Stimulated activated naive CD8-positive, alpha-beta T cell treated with anti-CD3 and anti-CD28 coated beads, Interleukin-15, Interleukin-2, amounts not matched to agents 100 U/mL and 50 U/mL, for 24 hours (primary cell): ENCODE results near the gene EPHA1.

Experiments used
- ATAC-seq: fragments of 150-1000 bp; cut with Tn5 transposase; one replicate; pipeline ENCODE4 v1.10.0; 2021
- DNase-seq: peaks from one replicate; pipeline ENCODE4 v3.0.0; 2021

EPHA1 gene

DNA sequence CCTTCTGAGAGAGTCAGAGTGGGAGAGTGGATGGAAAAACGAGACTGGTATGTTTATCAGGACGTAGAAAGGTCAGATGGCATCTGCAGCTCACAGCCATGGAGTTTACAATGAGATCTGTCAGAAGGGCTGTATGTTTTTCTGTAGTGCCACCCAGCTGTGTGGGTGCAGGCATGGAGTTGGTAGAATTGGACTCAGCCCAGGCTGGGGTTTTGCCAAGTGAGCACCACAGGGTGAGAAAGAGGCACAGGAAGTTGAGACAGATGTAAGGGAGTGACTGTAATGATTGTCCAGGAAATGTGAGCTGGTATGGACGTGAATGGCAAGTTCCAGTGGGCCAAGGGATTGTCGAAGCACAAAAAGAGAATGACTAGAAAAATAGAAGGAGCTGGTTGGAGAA is 36.6 kb downstream of the EPHA1 start:
- DNase-seq, result peak; percentile 62
- ATAC-seq, result peak; percentile 77

DNA sequence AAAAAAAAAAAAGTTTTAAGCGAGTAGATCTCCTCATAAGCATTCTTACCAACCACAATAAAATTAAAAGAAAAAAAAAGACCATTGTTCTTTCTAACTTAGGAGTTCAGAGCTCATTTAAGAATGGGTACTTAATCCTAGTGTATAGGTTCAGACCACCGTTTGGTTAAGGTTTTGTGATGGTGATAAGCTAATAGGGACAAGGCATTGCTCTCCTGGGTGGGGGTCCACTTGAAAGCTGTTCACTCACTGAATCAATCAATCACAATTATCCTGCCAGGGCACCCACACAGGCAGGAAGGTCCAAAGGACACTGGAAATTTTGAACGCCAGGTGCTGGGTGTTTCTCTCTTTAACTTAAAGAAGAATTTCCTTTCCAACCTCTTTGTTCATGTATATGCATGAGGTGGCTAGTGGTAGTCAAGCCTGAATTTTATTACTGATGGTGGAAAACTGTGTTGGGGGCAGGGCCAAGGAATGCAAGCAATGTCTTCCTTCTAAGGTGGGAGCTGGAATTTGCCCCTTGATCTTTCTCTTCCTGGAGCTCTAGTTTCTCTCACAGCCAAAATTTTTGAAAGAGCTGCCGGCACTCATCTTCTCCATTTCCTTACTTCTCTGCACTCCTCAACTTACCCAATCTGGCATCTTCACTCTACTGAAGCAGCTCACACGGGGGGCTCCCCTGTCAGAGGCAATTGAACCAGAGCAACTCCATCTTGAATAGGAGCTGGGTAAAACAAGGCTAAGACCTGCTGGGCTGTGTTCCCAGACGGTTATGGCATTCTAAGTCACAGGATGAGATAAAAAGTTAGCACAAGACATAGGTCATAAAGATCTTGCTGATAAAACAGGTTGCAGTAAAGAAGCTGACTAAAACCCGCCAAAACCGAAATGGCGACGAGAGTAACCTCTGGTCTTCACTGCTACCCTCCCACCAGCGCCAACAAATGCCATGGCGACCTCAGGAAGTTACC is 38.7 kb downstream of the EPHA1 start:
- ATAC-seq (peak; percentile 22), DNase-seq (no peak)

DNA sequence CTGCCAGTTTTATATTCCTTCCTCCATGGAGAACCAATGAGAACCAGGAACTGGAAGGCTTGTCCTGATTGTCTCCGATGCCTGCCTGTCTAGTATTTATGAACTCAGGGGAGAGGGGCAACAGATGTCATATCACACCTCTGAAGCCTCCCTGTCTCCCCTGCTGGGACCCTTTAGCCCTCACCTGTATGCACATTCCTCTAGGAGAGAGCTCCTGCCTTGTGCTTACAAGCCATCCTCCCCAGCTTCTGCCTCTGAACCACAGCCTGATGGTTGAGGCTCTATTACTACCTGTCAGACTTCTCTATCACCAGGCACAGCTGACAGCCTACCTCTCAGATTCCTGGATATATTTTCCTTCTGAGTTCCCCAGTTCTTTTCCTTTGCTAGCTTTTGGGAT is 40.3 kb downstream of the EPHA1 start:
- DNase-seq (no peak), ATAC-seq (no peak)

DNA sequence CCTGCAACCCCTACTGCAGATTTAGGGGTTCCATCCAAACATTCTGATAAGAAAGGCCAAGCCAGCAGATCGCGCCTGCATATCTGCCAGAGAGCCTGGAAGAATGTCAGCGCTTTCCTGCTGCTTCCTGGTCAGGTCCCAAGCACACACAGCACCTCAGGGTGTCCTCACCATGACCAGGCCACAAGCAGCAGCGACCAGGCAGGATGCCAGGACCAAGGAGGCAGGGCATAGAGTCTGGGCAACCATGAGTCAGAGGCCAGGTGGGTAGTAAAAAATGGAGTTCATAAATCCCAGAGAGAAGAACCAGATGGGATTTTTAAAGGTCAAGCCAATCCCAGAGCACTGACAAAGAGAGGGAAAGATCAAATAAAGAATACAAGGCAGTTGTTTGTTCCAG is 40.7 kb downstream of the EPHA1 start:
- ATAC-seq (no peak), DNase-seq (no peak)

DNA sequence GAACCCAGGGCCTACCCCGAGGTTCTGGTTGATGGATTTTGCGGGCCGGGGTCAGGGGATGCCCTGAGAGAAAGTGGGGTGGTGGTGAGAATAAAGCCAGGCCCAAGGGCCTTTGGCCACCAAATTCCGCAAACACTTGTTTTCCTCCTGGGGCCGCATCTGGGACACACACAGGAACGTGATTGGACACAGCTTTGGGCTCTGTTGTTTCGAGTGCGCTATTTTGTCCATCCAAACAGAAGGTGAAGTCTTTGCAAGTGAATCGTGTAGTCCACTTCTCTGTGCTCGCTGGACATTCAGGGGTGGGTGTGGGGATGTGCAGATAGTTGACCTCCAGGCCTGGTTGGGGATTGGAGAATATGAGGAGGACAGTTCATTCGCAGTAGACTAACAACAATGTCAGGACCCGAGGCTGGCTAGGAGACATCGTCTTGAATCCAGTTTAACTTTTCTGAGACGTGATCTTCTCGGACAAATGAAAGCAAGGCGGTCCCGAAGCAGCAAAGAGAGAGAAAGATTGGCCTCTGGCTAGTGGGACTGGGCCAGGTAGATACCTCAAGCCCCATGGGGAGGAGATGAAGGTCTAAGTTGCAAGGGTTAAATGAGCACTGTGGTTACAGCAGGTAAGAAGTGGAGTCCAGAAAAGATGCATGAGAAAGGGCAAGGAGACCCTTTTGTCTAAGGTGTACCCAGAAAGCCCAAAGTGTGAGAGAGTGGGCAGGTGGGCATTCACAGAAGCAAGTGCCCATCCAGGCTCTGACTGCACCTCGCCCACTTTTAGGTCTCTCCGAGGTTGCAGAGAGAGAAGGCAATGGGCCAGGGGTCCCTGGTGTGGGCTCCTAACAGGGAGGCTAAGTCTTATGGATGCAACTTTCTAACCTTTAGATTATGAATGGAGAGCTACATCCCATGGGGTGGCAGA is 45.4 kb downstream of the EPHA1 start:
- DNase-seq, result no peak
- no peak for ATAC-seq

DNA sequence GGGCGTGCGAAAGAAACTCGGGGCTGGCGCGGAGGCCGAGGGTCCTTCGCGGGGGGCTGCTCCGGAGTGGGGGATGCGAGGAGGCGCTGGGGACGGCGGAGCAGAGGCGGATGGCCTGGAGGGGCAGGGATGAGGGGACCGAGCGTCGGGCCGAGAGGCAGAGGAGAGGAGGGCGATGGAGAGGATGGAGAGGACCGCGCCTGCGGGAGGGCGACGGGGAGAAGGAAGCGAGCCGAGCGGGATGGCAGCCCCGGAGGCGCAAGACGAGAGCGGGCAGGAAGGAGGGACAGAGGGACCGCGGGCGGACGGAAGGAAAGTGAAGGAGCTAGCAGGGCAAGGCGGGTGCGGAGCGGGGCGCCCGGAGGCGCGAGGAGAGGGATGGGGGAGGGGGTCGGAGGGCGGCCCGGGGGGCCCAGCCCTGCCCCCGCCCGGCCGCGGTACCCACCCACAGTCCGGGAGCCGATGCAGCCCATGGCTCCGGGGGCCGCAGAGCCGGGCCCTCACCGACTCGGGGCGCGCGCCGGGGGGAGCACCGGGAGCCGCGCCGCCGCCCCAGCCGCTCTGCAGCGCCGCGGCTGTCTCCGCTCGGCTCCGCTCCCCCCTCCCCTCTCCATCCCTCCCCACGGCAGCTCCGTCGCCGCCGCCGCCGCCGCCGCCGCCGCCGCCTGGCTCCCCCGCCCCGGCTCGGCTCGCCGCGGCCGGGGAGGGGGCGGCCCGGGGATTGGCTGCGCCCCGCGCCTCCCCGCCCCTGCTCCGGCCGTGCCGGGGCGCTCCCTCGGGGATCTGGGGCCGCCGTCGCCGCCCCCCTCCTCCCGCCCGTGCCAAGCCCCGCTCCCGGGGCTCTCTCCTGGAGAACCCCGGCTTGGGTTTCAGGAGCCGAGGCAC is 46.3 kb downstream of the EPHA1 start, which contains the start of gene FAM131B:
Gene FAM131B, minus strand, starts transcription at position 583 of the 885 bp plus-strand sequence. Its CDS starts 110 bp downstream, at position 473.
- peak; percentile 62 for ATAC-seq
- peak; percentile 44 for DNase-seq

DNA sequence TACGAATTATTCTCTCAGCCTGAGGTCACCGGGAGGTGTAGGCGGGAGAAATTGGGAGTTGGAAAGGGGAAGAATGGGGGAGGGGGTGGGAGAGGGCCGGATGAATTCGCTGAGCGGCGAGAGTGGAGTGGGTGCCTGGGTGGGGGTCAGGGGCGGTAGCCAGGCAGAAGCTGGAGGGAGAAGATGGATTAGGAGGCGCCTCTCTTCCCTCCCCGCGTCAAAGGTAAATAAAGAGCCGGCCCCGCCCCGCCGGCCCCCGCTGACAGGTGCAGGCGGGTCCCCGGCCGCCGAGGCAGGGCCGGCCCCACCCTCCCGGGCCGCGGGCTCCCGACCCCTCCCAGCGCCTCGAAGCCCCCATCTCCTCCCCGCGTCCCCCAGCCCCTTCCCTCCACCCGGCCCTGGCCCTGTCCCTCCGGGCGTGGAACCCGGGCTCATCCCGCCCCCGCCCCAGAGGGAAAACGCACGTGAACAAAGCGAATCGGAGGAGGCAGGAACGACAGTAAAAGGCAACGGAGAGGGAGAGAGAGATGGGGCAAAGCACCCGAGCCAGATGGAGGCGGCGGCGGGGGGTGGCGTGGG is 47.0 kb downstream of the EPHA1 start:
- DNase-seq (no peak), ATAC-seq (peak; percentile 11)

DNA sequence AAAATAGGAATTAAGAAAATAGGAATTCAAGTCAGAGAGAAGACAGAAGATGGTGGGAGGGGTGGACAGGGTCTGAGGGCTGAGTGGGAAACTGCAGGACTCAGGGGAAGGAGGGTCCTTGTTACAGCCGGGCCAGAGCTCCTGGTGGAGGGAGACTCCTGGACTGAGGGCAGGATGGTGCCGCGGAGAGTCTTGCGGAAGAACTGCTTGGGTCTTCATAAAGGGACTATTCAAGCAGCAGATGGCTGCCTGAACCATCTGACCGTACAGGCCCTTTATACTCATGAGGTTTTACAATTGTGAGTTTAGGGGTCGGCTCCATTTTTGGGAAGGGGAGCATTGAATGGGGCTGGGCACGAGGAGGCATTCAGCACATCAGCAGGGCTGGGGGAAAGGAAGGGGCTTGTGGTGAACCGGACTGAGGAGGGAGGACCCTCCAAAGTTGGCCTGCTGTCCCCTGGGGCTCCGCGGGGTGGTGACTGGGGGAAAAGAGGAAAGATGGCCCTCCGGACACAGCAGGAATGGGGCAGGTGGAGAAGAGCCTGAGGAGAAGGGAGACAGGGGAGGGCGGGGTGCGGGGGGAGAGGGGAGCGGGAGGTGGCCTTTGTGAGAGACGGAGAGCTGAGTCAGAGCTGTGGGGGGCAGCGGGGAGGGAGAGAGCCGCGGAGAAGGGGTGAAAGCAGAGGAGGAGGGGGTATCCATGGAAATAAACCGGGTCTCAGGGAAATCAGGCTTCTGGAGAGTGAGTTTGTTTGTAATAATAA is 47.7 kb downstream of the EPHA1 start:
- DNase-seq, result no peak
- no peak for ATAC-seq

DNA sequence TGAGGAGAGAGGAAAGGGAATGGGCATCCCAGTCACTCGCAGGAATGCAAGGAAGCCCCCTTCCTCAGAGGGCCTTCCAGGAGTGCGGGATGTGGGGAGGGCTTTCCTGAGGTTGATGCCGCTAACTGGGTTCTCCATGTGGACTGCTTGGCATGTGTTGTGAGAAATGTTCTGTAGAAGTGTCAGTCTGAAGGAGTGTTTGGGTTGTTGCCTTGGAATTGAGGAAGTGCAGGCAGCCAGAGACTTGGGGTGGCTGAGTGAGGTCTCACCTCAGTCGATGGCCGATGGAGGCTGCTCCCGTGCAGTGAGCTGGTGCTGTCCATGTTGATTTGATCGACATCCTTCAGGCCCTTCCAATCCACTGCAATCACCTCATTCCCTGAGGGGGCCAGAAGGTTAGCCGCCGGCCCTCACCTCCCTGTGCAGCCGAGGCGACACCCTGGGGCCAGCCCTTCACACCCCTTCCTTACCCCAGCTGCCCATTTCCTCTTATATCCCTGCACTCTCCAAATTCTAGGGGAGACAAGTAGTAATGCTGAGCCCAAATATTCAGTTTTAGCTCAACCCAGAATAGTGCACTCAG is 48.8 kb downstream of the EPHA1 start:
- ATAC-seq, result no peak

DNA sequence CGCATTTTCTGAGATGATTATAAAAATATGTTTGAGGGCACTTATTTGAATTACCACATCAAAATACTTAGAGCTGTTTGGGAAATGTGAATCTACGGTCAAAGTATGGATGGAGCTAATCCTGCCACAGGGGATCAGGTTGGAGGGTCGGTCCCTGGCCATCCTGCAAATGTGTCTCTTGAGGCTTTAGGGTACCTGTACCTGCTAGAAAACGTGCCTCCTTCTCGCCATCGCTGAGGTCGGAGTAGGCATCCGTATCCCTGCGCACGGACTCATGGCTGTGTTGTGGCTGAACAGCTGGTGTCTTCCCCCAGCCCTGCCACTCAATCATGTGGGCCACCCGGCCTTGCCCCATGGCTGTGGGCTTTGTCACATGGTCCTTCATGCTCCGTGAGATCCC is 50.0 kb downstream of the EPHA1 start:
- DNase-seq (no peak), ATAC-seq (no peak)

More for the DNA sequence above, 48.8 kb downstream of the EPHA1 start:
- no peak for DNase-seq

DNA sequence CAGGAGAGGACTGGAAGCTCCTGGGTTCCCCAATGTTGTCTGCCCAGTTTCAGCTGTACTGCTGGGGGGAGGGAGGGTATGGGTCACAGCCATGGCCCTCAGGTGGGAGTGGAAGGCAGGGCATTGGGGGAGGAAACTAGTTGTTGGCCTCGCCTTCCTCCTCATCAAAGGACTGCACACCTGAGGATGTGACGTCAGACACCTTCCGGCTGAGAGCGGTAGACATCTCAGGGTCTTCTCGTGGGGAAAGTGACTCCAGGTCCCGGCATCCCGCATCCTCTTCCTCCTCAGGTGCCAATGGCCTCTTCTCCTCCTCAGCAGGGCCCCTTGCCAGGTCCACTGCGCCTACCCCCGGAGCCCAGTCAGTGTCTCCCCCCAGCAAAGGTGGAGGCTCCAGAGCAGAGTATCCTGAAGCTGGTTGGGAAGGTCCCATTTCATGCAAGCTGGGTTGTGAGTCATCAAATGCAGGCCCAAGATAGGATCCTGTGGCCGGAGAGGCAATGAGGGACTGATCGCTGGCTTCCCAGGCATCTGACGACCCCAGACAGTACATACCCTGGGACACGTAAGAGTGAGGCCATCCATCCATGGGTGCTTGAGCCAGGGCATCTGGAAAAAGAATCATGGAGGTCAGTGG is 52.1 kb downstream of the EPHA1 start:
- no peak for ATAC-seq
- no peak for DNase-seq

DNA sequence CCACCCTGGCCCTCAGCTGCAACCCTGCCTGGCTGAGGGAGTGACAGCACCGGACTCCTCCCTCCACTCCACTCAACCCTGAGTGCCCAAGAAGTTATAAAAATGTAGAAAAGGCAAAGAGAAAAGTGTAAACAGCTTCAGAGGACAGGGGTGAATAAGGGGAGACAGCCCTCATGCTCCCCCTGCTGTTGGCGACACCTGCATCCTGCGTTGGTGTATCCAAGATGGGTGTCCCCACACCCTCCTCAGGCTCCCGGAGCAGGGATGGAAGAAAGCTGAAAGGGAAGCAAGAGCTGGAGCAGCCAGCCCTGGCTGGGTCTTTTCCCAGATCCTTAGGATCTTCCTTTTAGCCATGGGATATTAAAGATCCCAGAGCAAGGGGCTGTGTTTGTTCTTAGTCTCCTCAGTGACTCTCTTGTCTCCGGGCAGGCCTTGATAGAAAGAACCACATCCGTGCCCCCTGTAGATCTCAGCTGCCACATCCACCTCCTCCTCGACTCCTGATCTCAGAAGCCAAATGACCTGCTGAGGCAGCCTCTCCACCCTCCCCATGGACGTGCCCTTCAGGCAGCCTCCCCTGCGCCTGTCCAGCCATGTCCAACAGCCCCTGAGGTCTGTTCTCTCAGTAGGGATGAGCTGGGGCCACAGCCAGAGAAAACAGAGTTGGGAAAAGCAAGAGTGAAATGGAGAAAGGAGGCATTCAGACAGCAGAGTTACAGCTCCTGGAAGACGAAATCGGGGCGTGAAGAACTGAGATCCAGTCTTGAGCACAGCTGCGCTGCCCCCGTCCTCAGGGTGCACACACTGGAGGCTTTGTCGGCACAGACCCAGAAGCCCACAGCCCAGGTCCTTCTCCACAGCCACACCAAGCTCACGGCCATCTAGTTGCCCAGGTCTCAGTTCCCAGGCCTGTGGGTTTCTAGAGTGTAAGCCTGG is 52.9 kb downstream of the EPHA1 start:
- no peak for ATAC-seq
- DNase-seq, result no peak

DNA sequence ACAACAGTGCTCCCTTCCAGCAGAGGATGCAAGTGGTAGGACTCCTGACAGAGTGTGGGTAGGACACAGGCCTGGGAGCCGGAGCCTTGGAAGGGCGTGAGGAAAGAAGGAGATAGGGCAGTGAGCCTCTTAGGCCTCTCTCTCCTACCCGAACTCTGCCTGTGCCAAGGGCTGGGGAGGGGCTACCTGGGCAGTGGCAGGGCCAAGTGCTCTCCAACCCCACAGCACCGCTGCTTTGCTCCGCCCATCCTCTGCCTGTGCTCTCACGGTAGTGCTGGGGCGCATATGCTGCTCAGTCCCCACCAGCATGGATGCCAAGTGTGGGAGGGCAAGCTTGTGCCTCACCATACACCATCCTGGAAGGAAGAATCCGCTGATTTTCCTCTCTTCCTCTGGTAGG is 53.7 kb downstream of the EPHA1 start:
- ATAC-seq, result no peak

DNA sequence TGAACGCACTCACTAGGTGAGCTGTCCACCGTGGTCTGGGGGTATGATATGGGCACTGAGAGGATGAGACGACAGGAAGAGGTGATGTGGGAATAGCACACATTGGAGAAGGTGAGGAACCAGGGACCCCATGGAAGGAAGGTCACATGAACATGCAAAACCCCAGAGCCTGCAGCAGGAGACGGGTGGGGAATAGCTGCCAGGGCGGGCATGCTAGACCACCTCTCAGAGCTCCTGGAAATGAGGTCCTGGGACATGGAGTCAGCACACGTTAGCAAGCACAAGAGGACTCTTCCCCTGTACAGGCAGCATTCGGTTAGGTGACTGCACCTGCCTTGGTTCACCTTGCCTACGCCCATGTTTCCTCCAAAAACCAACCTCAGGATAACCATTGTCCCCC is 54.3 kb downstream of the EPHA1 start:
- ATAC-seq (no peak), DNase-seq (no peak)

More for the DNA sequence above, 53.7 kb downstream of the EPHA1 start:
- DNase-seq, result no peak

DNA sequence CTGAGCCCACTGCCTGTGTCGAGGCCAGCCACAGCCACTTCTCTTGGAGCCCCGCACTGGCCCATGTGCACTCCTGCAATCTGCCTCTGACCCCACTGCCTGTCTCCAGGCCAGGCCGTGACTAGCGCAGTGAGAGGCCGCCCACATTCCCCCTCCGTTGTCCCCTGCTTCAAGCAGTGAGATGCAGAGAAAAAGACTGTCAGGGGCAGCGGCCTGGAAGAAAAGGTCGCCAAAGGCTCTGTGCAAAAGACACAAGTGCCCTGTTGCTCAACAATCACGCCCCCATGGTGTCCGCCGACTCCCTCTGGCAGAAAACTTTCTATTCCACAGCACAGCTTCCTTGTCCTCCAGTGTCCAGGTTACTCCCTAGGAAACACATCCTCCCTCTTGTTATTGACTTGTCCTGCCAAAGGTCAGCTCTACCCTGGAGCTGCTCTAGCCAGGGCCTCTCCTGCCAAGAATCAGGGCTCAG is 56.1 kb downstream of the EPHA1 start:
- no peak for ATAC-seq
- no peak for DNase-seq

DNA sequence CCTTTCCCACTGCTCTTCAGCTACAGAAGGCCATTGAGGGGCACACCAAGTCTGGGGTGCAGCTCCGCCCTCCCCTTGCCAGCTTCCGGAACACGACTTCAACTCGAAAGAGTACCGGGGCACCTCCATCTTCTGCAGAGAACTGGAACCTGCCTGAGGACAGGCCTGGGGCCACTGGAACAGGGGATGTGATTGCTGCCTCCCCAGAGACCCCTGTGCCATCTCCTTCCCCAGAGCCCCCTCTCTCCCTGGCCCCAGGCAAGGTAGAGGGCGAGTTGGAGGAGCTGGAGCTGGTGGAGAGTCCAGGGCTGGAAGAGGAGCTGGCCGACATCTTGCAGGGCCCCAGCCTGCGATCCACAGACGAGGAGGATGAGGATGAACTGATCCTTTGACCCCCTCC is 57.1 kb downstream of the EPHA1 start:
- ATAC-seq, result no peak

DNA sequence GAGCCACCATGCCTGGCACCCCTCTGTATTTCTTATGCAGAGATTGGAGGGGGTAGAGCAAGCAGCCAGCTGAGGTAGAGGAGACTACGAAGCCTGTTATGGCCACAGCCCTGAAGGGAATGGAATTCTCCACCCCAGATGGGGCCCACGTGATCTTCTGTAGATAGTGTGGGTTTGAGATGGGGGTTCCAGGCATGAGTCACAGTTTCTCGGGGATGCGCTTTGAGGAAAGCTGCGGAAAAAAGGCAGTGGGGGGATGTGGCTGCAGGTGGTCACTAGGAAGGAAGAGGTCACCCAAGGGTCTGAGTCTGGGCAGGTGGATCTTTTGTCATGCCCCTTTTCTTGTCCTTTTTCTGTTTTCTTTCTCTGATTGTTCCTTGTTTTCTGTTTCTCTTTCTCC is 57.6 kb downstream of the EPHA1 start:
- DNase-seq (no peak), ATAC-seq (no peak)

More for the DNA sequence above, 57.1 kb downstream of the EPHA1 start:
- DNase-seq, result no peak

DNA sequence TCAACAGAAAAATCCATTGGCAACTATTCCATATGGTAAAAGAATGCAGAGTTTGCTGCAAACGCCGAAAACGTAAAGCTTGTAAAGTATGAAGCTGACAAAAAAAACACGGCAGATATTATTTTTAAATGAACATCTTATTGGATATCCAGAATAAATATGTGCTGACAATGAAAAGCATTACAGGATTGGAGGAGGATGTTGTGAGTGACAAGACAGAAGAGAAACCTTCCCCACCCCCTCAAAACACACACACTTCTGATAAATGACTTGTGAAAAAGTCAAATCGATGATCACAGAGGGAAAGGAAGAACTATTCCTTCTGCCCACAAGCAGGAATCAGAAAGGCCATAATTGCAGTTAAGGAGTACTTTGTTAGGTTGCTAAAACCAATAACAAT is 60.7 kb downstream of the EPHA1 start:
- ATAC-seq, result no peak
- no peak for DNase-seq
